HG02623 (cell line): Measurements from ENCODE around the gene MROH2A.
"Not testable (repeated sequence)": the region's sequence is repeated elsewhere in the genome, so short reads cannot be mapped to it uniquely, and the experiment has no call there.

ENCODE experiments used
- ATAC-seq: cut with Tn5 transposase; IDR thresholded peaks from one replicate; pipeline ENCODE4 v1.9.1; 2021; ENCODE audit warnings: moderate library complexity; ENCODE audit not compliant: unreplicated experiment

MROH2A gene

DNA sequence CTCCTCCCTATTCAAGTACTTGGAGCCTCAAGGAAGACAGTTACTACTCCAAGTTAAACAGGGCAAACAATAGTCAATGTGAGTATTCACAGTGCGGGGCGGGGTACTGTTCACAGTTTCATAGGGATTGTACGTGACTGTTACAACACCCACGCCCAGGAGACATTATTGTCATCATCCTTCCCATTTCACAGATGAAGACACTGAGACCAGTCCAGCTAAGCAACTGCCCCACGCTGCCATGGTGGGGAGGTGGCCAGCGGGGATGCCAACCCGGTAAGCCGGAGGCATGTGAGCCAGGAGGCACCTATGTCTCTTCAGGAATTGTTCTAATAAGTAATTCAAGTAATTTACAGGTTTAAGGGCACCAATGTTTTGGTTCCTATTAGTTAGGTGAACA, 75.2 kb downstream of the MROH2A start:
- no peak for ATAC-seq

DNA sequence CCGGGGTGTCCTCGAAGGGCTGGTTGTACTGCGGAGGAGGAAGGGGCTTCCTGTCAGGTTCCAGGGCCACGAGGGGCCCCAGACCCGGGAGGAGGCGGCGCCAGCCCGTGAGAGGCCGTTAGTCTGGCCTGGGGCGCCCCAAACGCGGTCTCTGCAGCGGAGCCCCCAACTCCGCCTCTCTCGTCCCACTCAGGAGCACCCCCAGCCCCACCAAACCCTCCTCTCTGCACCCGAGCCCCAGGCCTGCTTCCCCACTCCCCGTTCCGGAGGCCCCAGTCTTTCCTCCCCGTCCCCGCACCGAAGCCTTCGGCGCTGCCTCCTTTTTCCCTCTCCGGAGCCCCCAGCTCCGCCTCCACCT, 75.7 kb downstream of the MROH2A start:
- no peak for ATAC-seq

- ATAC-seq: peak; percentile 95
Observed at GRCh38 chr2:233854241-233854981, 76.3 kb downstream of the MROH2A start, which contains the start of gene HJURP. Gene HJURP (minus strand): TSS chr2:233854535. CDS start chr2:233854500, 35 bp downstream.

GRCh38 chr2:233855345-233855744, 77.2 kb downstream of the MROH2A start:
- no peak for ATAC-seq

DNA sequence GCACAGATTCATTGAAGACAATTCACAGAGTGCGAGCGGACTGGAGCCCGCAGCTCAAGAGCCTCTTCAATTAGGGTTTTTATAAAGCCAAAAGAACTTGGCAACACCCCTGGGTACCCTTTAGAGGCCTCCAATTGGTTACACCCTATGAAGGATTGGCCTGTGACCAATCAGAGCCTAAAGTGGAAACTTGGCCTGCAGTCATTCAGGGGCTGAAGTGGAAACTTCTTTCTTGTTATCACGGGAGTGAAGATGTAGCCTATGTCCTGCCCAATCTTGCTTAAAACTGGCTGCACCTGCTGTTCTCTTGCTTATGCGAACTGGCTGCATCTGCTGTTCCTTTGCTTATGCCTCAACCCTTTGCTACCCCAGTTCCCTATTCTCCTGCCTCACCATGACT, 78.1 kb downstream of the MROH2A start:
- no peak for ATAC-seq

DNA sequence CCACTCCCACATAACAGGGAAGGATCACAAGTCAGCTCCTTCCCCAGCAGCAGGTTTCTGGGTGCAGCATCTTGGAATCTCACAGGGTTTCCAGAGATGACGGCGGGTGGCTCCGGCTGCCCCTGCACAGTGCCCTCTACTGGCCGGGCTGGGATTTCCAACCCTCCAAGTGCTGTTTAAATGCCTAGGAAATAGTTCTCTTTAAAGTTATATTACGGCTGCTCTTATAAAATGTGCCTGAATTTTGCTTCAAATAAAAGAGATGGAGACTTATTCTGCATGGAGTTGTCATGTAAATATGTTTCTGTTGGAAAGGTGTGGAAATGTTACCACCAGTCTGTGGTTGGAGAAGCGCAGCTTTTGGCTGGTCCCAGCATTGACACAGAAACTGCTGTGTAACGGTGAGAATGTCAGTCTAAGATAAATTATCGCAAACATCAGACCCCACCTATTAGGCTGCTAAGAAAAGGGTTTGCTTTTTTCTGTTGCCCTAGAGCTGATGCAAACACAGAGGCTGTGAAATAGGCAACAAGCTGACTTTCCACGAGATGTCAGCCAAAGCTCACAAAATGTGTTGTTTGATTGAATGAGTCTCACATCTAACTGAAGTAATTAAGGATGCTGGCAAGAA, 79.5 kb downstream of the MROH2A start:
- ATAC-seq: no peak

GRCh38 chr2:233858331-233858730, 80.2 kb downstream of the MROH2A start:
- no peak for ATAC-seq

GRCh38 chr2:233862261-233862768, 84.2 kb downstream of the MROH2A start:
- ATAC-seq: no peak

- no peak for ATAC-seq
Observed at GRCh38 chr2:233865838-233866237, 87.7 kb downstream of the MROH2A start.

GRCh38 chr2:233866479-233866878, 88.3 kb downstream of the MROH2A start:
- no peak for ATAC-seq

- ATAC-seq: peak; percentile 55
Observed at GRCh38 chr2:233867993-233868532, 89.9 kb downstream of the MROH2A start, which contains the start of gene MSL3B. Gene MSL3B (minus strand): TSS chr2:233868386.

DNA sequence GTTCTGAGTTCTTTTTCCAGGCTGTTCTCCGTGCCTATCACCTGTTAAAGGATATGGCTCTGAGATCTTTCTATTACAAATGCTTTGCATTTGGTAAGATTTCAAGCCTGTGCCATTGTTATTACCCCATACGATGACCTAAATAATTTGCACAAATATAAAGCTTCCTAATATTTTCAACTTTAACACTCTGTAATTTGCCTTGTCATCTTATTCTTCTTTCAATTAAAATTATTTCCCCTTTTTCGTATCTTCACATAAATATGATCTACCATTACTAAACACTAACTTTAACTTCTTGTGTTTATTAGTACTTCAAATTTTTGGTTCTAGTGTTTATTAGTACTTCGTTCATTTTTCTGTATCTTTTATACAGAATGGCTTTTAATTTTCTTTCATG, 93.3 kb downstream of the MROH2A start:
- ATAC-seq: no peak

GRCh38 chr2:233872125-233872524, 94.0 kb downstream of the MROH2A start:
- ATAC-seq: not testable (repeated sequence)

DNA sequence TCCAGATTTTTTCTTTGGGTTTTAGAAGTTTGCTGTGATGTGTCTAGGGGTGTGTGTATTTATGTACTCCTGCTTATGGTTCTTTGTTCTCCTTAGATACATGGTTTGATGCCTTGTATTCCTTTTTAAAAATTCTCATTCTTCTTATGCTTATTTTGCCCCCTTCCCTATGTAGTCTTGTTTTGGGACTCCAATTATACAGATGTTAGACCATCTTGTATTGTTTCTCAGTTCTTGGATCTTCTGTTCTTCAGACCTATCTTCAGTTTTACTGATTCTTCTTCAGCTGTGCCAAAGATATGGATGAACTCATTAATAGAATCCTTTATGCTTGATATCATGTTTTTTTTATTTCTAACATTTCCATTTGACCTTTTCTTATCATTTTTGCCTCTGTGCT, 104.2 kb downstream of the MROH2A start:
- ATAC-seq: no peak
